NCI-H2081 treated with DMSO at 0.1 percent for 48 hours (cell line): ENCODE measurements around the gene RTN4RL1.
A peak's percentile ranks its signal among the peaks of the same experiment; 100 is the strongest.

Experiments used
- DNase-seq: peaks from one replicate; lab custom pipeline; 2025; lab: John Stamatoyannopoulos, UW

Gene RTN4RL1

DNA sequence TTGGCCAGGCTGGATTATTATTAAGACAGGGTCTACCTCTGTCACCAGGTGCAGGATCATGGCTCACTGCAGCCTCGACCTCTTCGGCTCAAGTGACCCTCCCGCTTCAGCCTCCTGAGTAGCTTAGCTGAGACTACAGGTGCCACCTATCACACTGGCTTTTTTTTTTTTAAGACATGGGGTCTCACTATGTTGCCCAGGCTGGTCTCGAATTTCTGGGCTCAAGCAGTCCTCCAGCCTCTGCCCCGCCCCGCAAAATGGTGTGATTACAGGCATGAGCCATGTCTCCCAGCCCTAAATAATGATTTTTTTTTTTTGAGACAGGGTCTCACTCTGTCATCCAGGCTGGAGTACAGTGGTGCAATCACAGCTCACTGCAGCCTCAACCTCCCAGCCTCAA, 22.5 kb upstream of the RTN4RL1 start:
- no peak for DNase-seq

DNA sequence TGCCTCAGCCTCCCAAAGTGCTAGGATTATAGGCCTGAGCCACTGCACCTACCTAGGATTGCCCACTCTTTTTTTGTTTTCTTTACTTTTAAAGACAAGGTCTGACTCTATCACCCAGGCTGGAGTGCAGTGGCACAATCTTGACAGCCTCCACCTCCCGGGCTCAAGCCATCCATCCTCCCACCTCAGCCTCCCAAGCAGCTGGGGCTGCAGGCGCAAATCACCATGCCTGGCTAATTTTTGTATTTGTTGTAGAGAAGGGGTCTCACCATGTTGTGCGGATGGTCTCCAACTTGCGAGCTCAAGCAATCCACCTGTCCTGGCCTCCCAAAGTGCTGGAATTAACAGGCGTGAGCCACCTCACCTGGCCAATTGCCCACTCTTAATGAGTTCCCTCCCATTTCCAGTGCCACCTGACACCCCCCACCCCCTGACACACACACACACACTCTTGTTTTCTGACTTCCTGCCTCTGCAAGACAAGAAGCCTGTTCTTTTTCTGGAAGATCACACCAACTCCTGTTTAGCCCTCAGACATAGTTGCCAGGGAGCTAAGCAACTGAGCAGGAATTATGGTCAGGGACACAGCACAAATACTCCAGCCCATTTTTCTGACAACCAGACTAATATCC, 19.2 kb upstream of the RTN4RL1 start:
- DNase-seq, result no peak

DNA sequence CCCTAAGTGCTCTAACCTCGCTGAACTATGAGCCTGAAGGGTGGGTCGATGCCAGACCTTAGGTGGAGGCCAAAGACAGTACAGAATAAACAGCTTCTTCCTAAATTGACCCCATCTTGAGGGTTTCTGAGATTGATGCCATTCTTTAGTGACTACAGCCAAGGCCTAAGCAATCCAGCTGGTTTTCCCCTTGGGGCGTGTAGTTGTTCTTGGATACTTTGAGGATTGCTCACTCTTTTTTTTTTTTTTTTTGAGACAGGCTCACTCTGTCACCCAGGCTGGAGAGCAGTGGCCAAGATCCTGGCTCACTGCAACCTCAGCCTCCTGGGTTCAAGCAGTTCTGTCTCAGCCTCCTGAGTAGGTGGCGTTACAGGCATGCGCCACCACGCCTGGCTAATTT, 18.7 kb upstream of the RTN4RL1 start:
- no peak for DNase-seq

DNA sequence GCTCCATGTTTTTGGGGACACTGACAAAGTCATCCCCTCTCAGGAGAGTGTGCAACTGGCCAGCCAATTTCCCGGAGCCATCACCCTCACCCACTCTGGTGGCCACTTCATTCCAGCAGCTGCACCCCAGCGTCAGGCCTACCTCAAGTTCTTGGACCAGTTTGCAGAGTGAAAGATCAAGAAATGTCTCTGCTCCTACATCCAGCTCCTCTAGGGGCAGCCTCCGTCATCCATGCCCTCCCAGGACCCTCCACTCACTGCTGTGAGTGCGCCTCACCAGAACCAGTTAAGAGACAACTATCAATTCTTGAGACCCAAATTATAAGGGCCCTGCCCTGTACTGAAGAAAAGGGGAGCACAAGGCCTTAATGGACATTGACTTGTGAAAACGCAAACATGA, 17.8 kb upstream of the RTN4RL1 start:
- no peak for DNase-seq

DNA sequence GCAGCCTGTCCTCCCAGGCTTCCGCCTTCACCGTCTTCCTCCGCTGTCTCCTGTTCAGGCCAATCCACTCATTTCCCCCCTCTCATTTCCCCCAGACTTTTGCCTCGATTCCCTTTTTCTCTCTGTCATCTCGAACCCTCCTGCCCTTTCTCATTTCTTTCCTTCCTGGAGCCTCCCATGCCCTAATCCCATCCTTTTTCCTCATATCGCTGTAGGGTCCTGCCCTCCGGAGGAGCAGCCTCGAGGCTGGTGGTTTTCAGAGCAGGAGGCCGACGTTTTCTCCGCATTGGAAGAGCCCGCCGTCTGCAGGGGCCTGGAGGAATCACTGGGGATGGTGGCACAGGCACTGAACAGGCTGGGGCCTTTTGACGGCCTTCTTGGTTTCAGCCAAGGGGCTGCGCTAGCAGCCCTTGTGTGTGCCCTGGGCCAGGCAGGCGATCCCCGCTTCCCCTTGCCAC, 17.3 kb upstream of the RTN4RL1 start:
- no peak for DNase-seq

DNA sequence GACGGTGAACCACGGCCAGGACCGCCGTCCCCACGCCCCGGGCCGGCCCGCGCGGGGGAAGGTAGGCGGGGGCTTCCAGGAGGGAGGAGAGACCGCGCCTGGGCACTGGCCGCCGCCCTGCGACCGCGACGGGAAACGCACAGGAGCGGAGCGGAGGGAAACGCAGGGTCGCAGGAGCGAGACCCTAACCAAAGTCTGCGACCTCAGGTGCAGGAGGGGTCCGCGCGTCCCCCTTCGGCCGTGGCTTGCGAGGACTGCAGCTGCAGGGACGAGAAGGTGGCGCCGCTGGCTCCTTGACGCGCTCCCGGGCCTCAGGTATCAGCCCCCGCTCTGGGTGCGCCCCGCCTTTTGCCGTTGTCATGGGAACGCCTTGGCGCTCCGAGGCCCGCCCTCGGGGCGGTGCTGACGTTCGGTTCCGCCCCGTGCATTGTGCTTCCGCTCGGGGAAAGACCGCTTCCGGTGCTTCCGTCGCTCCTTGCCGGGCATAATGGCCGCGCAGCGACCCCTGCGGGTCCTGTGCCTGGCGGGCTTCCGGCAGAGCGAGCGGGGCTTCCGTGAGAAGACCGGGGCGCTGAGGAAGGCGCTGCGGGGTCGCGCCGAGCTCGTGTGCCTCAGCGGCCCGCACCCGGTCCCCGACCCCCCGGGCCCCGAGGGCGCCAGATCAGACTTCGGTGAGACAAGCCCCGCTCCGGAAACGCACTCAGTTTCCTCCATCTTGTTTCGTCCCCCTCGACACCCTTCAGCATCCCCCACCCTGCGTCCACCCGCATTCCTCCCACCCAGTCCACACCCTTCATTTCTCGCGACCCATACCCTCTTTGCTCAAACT, 16.6 kb upstream of the RTN4RL1 start, which contains the start of gene OVCA2:
OVCA2 (plus strand) TSS at position 462 of the 829 bp plus-strand sequence; CDS start at position 488, 26 bp downstream.
- DNase-seq, result peak; percentile 62

DNA sequence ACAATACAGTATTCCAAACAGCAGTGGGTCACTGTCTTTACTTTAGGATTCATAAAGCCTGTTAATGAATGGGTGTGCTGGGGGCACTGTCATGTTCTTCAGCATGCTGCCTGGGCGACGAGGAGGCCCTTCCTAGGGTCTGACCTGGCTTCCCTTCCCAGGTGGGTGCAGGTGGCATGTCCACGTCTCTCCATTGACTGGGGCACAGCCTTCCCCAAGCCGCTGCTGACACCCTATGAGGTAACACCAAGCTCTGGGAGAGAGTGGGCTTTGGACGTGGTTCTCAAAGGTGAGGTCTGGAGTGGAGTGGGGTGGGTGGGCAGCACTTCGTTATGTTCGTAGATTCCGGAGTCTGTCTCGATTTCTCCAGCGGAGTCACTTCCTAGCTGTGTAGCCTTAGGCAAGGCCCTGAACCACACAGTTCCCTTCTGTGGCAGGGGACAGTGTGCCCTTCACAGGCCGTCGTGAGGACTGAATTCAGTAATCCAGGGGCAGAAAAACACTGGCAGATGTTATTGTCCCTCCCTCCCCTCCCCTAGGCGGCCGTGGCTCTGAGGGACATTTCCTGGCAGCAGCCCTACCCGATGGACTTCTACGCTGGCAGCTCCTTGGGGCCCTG, 15.9 kb upstream of the RTN4RL1 start:
- DNase-seq, result no peak

DNA sequence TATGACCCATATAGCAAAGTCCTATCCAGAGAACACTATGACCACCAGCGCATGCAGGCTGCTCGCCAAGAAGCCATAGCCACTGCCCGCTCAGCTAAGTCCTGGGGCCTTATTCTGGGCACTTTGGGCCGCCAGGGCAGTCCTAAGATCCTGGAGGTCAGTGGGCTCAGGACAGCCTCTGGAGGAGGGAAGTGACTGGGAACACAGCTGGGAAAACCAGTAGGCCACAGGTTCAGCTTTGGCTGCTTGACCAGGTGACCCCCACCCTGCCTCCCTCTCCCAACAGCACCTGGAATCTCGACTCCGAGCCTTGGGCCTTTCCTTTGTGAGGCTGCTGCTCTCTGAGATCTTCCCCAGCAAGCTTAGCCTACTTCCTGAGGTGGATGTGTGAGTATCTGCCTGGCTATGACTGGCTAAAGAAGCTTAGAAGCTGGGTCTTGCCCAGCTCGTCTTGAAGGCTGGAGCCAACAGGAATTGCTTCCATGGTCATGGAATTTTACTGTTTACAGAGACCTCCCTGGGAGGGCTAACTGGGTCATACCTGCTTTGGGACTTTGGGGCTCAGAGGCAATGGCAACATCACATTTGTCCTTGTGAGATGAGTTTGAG, 15.2 kb upstream of the RTN4RL1 start:
- no peak for DNase-seq

DNA sequence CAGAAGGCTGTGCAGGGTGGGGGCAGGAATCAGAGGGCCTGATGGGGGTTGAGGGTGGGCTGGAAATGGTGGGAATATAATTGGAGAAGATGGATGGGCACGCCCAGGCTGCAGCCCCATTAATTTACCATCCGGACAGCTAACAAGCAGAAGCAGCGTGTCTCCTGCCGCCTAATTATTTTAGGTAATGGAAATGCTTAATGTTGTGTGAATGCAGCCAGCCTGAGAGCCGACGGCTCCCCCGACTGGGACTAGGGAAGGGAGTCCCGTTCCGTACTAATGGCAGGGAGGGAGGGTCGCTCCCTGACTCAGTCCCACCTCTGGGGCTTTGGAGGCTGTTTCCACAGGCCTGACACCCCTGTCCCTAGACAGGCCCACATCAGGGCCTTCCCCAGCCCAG, 12.0 kb upstream of the RTN4RL1 start:
- no peak for DNase-seq

DNA sequence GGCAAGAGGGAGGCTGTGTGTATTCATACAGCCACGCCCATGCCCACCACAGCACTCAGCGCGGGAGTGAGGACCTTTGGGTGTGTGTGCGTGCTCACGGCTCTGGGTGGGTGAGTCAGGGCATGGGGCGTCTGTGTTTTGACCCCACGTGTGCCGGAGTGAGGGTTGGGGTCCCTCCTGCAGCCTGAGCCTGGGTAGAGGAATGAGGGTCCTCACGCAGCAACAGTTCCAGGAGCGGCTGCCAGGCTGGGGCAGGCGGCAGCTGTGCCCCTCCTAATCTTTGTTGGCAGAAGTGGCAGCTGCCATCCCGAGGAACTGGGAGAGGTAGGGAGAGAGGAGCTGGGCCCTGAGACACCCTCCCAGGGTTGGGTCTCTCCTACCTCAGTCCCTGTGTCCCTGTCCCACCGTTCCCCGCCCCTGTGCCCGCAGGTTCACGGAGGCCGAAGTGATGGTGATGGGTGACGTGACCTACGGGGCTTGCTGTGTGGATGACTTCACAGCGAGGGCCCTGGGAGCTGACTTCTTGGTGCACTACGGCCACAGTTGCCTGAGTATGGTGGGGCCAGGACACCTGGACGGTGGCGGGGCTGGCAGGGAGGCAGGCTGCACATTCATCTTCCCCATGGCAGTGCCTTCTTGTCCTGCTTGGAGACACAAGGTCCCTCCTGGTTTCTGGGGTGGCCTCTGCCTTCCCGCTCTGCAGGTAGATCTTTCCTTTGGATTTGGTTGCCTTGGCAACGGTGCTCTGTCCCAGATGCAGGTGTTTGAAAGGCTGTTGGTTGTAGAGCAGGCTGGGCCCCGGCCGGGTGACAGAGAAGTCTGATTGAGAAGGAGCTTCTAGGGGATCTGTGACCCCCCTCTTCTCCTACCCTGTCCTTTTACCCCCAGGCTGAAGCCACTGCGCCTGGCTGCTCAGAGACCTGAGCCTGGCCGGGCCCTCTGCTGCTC, 10.7 kb upstream of the RTN4RL1 start:
- no peak for DNase-seq

DNA sequence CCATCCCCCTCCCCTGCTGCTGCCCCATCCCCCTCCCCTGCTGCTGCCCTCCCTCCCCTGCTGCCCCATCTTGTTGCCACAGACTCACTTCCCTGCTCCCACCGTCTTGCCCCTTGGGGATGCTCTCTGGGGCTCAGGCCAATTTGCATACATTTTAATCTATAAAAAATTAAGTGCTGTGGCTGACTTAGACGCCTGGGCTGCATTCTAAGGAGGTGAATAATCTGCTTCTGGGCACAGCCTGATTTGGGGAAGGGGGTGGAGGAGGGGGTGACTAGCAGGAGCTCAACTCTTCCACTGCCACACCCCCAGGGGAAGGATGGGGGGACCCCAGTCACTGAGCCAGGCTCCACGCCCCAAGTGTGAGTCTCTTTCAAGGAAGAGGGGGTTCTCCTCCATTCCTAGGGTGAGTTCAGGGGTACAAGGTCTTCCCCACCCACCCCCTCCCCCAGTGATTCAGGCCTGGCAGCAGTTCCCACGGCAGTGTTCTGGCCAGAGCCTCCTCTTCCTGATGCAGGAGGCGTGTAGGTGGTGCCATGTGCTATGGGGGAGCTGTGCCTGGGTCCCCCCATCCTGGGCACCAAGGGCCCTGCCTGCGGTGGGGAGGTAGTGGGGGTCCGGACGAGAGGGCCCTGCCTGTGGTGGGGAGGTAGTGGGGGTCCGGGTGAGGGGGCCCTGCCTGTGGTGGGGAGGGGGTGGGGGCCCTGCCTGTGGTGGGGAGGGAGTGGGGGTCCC, 9.8 kb upstream of the RTN4RL1 start:
- no peak for DNase-seq

DNA sequence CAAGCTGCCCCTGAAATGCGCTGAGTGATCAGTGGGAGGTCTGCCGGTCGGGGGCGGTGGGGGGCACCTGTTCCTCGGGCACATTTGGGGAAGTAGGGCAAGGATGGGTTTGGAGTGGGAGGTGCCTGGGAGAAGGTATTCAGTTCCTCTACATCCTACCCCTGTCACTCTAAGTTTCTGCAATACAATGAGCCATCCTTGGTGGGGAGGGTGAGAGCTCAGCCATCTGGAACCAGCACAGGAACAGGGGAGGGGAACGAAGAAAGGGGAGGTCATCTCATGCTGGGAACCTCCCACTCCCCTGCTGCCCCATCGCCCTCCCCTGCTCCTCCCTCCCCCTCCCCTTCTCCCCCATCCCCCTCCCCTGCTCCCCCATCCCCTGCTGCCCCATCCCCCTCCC, 9.0 kb upstream of the RTN4RL1 start:
- DNase-seq, result no peak

DNA sequence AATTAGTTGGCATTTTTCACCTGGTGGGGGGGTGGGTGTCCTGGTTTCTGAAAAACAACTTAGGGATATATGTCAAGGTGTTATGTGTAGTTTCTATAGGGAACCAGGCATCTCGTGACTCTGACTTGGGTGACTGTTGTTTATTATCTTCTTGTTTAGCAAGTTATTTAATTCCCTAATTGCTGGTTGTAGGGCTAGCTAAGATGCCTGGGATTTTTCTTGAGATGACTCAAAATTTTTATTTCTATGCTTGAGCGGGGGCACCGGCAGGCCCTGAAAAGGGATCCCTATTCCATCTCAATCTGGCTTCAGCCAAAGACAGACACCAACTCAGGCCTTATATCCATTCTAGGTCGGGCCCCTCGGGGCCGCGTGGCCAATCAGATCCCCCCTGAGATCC, 8.0 kb upstream of the RTN4RL1 start:
- DNase-seq, result no peak

DNA sequence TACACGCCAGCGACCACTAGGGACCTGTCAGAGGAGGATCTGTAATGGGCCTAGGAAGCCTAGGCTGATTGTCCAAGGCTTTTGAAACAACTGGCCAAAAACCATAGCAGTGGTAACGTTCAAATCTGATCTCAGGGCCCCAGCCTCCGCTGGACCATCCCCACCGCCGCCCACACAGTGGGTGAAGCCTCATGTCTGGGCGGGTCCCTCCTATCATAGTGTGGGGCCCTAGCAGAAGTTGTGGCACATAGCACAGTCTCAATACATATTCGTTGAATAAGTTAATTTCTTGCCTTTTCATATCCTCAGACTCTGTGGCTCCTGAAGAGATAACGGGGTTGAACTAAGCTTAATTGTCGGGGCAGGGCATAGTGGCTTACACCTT, 5.6 kb upstream of the RTN4RL1 start:
- no peak for DNase-seq

DNA sequence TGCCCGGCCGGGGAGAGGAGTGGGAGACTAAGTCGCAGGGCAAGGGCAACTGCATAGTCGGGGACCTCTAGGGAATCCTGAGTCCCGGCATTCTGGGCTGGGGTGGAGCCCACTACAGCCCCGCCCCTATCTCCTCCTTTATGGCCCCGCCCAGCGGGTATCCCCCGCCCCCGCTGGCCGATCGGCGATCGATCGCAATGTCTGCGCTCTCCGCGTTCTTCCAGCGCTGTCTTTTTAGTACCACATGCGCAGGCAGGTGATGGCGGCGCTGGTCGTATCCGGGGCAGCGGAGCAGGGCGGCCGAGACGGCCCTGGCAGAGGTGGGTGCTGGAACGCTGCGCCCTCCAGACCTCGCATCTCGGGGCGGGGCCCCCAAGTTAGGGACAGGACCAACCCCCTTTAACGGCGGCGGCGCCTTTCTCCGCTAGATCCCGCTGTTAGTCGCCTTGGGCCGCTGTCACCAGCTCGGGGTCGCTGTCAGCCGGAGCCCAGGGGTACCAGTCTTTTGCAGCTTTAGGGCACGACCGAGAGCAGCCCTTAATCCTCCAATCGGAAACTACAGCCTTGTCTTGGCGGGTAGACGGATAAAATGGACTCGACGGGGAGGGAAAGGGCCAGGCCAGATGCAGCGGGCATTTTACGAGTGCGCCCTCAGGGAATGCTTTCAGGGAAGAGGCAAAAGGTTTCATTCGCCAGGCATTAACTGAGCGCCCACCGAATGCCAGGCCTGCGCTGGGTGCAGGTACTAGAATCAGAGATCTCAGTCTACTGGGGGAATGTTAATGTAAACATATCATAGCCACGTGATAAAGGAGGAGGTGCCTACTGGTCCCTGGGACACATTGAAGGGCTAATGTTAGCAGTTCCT, 5.0 kb upstream of the RTN4RL1 start, which contains the start of gene DPH1:
DPH1 (plus strand) TSS at position 243 of the 868 bp plus-strand sequence; CDS start at position 260, 17 bp downstream.
- DNase-seq, result peak; percentile 50

DNA sequence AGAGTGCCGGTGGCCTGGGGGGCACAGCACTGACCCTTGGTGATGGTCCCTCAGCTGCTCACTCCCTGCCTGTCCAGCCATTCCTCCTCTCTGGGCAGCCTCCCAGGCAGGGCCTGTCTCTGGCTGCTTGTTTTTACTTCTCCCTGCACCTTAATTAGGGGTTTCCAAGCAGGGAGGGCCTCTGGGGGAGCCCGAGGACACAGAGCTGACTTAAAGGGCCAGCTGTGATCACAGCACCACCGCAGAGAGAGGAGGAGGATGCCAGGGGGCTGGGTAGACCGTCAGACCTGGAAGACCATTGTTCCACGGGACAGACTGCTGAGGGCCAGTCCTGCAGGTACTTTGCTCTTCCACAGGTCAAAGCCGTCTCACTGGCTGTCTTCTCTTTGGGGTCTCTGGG, 3.6 kb upstream of the RTN4RL1 start:
- DNase-seq, result no peak

DNA sequence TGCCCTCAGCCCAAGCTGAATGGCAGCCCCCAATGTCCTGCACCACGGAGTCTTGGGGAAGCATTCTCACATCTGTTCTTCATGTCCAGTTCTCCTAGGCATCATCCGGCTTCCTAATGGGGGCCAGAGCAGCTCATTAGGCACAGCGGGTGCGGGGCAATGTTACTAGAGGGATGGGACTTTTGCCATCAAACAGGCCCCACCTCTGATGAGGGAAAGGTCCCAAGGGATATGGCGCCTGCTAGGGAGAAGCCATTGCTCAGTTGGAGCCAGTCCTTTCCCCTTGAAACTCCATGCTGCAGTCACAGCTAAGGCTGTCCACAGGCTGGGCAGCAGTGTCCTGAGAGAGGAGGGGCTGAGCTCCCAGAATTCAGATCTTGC, 3.1 kb upstream of the RTN4RL1 start:
- DNase-seq, result no peak

DNA sequence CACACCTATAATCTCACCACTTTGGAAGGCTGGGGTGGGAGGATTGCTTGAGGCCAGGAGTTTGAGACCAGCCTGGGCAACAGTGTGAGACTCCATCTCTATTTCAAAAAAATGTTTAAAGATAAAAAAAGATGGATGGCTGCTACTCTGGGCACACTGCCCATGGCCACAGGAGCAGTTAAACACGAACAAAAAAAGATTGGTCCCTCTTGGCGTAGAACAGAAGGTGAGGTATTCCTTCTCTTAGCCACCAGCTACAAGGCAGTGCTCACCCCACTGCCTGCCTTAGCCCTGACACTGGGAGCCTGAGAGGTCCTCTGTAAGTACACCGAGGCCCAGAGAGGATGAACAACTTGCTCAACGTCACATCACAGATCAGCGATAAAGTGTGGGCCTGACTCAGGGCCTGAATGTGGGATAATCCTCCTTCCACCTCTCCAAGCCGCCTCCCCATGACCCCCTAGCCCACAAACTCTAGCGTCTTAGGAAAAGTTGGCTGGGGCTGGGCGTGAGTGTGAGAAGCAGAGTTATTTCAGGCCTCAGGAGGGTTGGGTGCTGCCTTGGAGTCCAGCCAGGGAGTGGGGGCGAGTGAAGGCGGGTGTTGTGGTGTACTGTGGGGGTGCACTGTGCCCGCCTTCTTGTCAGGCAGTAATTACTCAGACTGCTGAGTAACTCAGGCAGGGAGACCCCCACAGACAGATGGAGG, 2.5 kb upstream of the RTN4RL1 start:
- no peak for DNase-seq
